ENCODE measurements around the gene GRIN1.
"Not testable (repeated sequence)": the region's sequence is repeated elsewhere in the genome, so short reads cannot be mapped to it uniquely, and the experiment has no call there.

The GRIN1 gene

DNA sequence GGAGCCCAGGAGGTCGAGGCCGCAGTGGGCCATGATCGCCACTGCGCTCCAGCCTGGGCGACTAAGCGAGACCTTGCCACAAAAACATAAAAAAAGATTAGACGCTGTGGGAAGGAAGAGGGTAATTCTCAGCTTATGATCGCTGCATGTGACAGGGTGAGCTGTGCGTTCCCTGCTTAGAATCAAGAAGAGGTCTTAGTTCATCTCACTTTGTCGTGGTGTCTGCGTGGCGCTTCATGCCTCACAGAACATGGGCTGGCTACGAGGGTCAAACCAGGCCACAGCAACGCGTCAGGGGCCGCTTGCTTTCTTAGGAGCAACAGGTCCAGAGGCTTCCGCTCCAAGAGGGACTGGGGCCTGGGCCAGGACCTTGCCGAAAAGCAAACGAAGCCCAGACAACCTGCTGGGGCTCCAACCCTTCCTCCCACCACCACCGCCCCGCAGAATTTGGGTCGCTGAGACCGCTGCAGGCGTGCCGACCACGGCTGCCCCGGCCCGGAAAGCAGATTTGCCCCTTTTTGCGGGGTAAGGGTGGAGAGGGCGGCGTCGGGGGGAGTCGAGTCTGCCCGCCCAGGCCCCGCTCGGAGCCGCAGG is 10.0 kb upstream of the GRIN1 start:
- DNase-seq (ENCODE audit: low spot score), result no peak

DNA sequence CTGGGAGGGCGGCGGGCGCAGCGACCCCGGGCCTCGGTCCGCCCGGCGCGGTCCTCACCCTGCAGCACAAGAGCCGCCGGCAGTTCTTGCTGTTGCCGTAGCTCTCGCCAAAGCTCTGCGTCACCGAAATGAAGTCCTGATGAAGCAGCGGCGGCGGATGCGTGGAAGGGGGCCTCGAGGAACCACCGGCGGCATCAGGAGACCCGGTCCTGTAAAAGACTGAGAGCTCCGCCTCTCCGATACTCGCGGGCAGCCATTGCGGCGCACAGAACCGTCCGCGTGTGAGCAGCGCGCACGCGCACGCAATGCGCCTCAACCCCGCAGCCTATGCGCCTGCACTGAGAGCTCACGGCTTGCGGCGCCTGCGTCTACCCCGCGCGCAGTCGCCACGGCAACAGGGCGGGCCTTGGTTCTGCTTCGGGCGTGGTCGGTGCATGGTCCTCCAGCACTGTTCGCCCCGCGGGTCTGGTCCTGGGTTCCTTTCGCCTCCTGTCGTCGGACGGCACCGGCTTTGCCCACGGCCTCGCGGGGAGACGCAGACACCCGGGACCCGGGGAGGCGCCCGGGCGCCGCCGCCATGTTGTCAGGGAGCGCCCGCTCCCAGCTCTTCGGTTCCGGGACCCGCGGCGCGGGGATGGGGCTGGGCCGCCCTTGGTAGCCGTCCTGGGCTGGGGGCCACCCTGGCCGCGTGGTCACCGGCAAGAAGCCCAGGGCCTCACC is 9.3 kb upstream of the GRIN1 start:
- peak; percentile 98 for DNase-seq (ENCODE audit: low spot score)

DNA sequence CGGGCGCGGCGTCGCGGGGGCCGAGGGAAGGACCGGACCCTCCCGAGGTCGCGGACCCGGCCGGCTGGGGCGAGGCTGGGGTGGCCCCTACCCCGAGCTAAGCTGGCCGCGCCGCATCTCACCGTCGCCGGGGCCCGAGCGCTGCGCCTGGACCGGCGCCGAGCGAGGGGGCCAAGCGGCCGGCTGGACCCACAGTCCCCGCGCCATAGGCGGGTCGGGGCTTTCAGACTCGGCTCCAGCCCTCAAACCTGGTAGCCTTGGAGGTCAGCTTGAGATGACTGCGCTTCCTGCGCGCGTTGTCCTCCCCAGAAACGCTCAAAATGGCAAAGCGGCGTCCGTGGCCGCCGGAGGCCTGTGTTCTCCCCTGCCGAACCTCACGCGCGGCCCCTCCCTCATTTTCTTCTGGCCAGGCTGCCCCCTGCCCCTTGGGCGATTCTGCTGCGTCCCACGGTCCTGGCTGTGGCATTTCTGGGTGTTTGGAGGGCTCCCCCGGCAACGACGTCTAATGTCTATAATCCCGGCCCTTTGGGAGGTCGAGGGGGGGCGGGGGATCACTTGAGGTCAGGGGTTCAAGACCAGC is 8.7 kb upstream of the GRIN1 start:
- DNase-seq (ENCODE audit: low spot score), result no peak

DNA sequence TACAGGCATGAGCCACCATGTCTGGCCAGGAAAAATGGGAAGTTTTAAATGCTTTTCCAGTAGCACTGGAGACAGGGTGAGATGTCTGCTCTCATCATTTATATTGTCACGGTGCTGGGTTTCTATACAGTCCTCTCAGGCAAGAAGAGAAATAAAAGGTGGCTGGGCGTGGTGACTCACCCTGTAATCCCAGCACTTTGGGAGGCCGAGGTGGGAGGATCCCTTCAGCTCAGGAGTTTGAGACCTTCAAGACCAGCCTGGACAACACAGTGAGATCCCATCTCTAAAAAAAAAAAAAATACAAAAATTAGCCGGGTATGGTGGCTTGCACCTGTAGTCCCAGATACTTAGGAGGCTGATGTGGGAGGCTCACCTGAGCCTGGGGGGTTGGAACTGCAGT is 4.8 kb upstream of the GRIN1 start:
- DNase-seq (ENCODE audit: low spot score), result no peak

DNA sequence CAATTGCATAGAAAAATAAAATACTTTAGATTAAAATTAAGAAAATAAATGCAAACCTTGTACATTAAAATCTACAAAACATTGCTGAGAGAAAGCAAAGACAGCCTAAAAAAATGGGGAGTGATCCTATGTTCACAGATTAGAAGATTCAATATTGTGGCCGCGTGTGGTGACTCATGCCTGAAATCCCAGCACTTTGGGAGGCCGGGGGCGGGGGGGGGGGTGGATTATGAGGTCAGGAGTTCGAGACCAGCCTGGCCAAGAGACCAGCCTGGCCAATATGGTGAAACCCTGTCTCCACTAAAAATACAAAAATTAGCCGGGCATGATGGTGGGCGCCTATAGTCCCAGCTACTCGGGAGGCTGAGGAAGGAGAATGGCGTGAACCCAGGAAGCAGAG is 3.8 kb upstream of the GRIN1 start:
- DNase-seq (ENCODE audit: low spot score), result not testable (repeated sequence)

DNA sequence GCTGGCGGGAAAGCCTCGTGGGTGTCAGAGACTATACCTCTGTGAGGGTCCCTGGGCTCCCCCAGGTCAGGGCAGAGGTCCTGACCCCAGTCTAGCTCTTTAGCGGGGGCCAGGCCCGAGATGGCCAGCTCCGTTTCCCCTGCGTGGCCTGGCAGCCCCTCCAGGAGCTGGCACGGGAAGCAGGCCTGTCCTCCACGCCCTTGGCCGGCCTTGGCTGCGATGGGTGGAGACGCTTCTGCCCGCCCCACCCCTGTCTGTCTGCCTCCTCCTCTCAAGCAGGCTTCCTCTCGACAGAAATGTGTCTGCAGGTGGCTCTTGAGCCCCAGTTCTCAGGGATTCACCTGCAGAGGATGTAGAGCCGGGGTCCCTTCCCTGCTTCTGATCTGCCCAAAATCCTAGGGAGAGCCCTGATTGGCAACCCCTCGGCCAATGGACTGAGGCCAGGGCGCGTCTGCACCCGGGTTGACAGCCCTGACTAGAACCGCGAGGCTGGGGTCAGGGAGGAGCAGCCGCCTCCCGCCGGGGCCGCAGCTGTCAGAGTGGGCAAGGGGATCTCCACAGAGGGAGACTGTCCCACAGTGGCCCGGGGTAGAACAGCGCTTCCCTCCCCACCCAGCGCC is 2.6 kb upstream of the GRIN1 start:
- no peak for DNase-seq (ENCODE audit: low spot score)

DNA sequence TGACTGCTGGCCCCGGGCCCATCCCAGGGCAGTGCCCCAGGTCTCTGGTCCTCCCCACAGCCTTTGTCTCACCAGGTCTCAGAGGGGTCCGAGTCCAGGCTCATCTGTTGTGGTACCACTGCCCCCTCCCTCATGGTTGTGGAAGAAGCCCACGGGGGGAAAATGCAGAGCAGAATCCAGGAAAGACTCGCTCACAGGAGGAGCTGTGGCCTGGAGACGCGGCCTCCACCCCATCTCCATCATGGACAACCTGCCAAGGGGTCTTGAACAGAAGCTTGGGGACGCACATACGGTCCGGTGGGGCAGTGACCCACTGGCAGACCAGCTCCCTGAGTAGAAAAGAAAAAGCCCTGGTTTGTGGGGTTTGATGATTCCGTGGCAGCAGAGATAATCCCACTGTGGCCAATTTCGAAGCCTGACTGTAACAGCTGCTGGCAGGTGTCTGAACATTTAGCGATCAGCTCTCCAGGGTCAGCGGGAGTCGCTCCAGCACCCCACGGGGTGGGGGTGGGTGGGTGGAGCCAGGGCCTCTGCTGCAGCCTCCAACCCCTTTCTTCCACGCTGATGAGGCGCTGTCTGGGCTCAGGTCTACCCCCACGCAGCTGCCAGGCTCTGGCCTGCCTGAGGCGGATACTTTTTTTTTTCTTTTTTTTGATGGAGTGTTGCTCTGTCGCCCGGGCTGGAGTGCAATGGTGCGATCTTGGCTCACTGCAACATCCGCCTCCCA is 1.9 kb upstream of the GRIN1 start:
- DNase-seq (ENCODE audit: low spot score), result no peak

DNA sequence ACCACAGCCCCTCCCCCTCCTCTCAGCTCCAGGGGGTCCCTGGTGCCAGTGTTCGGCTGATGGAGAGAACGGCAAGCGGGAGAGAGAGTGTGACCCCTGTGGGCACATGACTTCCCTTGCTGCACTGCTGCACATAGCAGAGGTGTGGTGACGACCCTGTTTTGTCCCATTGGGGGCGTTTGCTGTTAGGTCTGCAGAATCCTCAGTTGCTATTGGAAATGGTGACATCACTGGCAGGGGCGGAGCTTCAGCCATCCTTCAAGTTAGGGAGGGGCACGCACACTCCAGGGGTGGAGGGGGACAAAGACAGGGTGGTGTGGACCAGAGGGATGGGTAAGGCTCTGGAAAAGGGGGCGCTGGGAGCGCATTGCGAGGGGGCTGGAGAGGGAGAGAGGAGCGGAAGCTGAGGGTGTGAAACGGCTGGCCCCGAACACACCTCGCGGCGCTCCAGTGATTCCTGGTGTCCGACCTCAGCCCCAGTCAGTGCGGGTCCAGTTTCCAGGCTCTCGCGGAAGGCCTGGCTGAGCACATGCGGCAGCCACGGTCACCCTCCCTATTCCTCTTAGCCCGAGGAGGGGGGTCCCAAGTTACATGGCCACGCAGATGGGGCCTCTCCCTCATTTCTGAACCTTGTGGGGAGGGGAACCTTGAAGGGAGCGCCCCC is 764 bp upstream of the GRIN1 start:
- no peak for DNase-seq (ENCODE audit: low spot score)

DNA sequence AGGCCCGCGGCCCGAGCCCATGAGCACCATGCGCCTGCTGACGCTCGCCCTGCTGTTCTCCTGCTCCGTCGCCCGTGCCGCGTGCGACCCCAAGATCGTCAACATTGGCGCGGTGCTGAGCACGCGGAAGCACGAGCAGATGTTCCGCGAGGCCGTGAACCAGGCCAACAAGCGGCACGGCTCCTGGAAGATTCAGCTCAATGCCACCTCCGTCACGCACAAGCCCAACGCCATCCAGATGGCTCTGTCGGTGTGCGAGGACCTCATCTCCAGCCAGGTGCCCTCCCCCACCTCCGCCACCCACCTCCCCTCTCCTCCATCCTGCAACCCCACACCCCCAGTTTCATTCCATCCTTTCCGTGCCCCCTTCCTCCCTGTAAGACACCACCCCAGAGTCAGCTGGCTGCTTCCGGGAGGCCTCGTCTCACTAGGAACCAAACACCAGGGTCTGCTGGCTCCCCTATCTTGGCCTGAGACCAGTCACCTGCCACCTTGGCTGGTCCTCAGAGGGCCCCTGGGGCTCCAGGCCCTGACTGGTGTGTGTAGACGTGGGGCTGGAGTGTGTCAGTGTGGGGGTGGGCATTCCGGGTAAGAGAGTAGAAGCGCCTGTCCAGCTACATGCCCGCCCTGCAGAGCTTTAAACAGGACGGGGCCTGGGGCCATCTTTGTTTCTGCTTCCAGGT is 655 bp downstream of the GRIN1 start:
- DNase-seq (ENCODE audit: low spot score), result no peak

DNA sequence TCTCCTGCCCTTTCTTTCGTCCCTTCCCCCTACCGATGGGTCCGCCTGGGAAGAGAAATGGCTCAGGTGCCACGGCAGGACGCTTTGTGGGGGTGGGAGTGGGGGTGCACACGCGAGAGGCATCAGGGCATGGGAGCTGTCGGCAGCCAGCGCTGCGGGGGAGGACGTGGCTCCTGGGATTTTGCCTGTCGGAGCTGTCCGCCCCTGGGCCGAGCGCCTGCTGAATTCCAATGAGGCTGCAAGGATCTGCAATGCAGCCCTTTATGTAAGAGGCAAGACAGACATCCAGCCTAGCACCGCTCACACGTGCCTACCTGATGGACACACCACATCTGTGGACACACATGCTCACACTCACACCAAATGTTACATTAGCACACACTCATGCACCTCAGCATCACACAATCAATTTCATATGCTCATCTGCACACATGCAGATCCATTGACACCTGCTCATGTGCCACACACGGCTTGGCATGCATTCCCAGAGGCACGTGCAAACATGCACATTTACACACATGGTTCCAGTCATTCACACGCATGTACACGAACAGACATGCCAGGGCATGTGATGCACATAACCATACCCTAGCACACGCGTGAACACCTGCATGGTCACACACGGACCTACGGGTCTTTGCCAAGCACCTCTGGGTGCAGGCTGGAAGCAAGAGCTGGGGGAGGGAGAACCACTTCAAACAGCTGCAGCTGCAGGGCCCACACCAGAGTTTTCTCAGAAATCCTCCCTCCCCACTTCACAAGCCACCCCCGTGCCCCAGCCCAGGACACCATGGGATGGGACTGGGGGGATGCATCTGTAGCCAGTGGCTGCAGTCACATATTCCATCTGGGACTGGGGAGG is 1.4 kb downstream of the GRIN1 start:
- no peak for DNase-seq (ENCODE audit: low spot score)

DNA sequence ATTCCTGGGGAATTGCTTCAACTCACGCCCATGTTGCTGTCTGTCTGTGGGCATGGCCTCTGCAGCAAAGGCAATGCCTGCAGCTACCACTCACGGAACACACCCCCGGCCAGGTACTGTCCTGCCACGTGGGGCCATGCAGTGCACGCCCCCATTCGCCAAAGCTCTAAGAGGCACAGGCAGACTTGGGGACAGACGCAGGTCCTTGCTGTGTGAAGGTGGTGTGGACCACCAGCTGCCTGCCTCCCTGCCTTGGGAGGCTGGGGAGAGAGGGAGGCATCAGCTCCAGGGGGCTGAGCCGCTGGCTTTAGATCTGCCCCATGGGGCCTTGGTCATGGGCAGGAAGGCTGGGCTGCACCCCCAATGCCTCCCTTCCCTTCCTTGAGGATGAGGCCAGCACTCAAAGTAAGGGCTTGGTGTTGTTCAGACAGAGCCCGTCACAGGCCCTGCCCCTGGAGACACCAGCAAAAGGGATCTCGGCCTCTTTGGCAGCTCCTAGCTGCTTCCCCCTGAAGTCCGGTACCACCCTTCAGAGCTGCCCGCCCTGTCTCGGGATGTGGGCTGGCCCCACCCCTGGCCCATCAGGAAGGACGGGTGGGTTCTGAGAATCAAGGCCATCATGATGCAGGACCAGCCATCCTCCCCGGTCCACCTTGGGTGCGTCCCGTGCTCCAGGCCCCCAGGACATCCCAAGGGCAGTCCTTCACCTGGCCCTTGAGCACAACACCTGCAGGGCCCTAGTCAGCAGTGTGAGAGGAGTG is 2.3 kb downstream of the GRIN1 start:
- no peak for DNase-seq (ENCODE audit: low spot score)

DNA sequence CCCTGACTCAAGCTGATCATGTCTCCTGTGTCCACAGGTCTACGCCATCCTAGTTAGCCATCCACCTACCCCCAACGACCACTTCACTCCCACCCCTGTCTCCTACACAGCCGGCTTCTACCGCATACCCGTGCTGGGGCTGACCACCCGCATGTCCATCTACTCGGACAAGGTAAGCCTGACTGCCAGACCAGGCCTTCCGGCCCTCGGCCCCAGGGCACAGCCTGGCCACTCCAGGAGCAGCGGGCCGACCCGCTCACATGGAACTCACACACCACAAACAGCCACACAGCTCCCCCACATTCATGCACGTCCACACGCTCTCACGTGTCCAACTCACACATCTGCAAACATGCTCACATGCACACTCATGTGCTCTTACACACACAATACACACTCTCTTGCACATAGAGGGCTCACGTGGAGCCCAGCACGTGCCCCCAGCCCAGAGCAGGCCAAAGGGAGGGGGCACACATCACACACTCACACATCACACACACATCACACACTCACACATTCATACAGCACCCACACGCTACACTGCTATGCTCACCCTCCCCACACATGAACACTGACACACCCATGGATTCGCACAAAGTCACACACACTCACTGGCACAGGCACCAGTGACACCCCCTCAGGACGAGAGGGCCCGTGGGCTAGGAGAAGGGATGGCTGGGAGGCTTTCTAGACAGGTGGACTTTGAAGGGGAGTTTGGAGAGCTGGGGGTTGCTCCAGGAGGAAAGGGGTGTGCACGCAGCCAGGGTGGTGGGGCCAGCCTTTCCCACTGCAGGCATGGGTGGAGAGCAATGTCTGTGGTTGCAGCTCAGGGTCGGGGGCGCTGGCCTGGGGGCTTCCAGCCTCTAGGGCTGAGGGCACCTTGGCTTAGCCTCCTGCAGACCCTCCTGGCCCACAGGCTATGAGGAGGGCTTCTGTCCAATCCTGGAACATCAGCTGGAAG is 3.3 kb downstream of the GRIN1 start:
- DNase-seq (ENCODE audit: low spot score), result no peak

DNA sequence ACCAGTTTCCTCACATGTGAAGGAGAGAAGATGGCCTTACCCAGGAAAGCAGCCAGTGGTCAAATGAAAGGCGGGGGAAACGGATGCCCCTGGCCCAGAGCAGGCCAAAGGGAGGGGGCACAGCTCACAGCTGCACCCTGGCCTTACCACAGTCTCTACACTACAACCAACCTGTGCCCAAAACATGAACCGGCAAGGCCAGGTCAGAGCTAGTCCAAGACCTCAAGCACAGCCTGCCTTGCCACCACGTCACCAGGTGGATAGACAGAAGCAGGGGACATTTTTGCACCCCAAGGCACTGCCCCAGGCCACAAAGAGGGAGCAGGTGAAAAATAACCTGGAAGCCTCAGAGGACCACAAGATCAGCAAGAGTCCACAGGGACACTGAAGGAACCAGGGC is 4.5 kb downstream of the GRIN1 start:
- no peak for DNase-seq (ENCODE audit: low spot score)

DNA sequence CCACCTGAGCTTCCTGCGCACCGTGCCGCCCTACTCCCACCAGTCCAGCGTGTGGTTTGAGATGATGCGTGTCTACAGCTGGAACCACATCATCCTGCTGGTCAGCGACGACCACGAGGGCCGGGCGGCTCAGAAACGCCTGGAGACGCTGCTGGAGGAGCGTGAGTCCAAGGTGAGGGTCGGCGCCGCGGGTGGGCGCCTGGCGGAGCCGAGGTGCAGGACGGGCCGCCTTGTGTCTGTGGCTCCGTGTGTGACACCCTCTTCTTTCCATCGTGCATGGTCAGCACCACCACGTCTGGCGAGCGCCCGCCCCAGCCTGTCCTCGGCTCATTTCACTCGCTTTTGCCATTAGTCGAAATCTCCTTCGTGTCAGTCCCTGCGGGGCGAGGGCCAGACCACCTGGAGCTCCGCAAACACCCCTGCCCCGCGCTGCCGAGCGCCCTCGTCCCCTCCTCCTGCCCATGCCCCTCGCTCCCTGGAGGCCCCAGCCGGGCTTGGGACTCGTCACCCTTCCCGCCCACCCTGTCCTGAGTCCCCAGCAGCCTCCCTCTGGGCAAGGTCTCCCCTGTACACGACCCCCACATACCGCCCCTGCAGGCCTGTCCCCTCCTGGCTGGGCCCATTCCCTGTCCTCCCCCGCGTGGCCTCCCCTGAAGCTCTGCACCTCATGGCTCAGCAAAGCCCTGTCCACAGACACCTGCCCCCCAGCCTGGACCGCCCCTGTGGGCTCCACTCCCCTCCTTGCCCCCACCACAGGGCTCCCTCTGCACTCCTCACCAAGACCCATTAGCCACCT is 7.0 kb downstream of the GRIN1 start:
- DNase-seq (ENCODE audit: low spot score), result no peak

DNA sequence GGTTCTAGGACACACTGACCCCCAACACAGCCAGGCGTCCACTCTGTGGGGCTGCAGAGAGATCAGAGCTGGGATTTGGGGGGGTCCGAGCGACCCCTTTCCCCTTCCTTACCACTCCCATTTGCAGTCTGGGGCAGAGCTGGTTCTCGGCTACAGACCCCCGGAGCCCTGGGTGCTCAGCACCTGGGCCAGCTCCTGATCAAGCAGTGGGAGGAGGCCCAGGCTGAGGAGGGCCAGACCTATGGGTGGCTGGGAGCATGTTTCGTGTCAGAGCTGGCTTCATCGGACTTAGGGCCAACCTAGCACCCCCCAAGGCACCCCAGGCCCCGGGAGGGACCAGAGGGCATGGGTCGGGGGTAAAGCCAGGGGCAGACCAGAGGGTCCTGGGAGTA is 7.6 kb downstream of the GRIN1 start:
- no peak for DNase-seq (ENCODE audit: low spot score)

DNA sequence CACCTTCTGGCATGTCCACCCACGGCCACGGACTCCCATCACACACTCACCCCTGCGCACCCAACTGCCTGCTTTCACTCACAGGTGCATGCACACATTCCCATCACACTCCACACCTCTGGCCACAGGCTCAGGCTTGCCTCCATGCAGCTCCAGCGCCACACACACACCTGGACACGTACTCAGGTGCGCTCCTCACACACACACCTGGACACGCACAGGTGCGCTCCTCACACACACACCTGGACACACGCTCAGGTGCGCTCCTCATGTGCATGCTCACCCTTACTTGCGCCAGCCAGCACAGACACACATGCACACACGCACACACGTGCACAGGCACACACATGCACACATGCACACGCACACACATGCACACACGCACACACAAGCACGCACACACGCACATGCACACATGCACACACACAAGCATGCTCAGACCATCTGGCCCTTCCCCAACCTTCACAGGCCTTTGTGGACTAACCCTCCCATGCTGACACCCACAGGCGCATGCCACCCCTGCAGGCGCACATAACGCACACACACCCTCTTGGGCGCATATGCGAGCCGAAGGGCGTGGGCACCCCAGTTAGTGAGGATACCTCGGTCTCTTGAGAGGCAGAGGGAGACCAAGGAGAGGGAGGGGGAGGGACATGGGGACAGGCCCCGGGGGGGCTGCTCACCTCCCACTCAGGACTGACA is 8.3 kb downstream of the GRIN1 start:
- DNase-seq (ENCODE audit: low spot score), result no peak

DNA sequence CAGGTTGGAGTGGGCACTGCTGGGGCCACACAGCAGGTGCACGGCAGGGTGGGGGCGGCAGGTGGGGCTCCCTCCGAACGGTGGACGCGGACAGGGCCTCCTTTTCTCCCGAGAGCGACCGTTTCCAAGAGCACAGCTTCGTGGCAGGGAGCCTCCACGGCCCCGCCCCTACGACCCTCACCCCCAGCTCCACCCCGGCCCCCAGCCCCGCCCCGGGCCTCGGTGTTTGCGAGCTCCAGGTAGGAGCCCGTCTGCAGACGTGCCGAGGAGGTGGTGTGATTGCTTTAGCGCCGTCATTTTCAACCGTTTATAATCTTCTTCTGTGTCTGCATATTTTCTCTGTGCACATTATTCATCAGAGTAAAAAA is 8.8 kb downstream of the GRIN1 start:
- DNase-seq (ENCODE audit: low spot score), result no peak
